ENCODE measurements around the gene GTF2IRD1.
A peak's percentile ranks its signal among the peaks of the same experiment; 100 is the strongest.
"Not testable (repeated sequence)": the region's sequence is repeated elsewhere in the genome, so short reads cannot be mapped to it uniquely, and the experiment has no call there.

Gene GTF2IRD1

DNA sequence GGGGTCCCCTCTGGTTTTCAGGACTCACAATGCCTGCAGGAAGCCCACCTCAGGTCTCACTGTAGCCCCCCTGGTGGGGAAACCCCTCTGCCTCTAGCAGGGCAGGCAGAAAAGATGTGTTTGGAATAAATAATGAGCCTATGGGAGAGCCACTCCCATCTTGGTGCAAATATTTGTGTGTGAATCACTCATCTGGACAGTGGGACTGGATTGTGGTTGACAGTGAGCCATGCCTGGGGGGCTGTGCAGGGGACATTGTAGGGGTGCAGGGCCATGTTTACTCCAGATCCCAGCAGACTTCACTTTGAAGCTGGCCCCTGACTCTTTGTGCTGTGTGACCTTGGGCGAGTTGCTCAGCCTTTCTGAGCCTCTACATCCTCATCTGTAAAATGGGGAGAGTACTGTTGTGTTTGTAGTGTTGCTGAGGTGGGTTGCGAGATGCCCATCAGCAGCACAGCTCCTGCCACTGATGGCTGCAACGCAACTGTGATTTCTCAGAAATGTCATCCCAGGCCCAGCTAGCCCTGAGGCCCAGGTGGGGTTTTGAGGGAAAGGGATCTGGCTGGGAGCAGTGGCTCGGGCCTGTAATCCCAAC, 20.7 kb downstream of the GTF2IRD1 start:
- DNase-seq, result no peak

DNA sequence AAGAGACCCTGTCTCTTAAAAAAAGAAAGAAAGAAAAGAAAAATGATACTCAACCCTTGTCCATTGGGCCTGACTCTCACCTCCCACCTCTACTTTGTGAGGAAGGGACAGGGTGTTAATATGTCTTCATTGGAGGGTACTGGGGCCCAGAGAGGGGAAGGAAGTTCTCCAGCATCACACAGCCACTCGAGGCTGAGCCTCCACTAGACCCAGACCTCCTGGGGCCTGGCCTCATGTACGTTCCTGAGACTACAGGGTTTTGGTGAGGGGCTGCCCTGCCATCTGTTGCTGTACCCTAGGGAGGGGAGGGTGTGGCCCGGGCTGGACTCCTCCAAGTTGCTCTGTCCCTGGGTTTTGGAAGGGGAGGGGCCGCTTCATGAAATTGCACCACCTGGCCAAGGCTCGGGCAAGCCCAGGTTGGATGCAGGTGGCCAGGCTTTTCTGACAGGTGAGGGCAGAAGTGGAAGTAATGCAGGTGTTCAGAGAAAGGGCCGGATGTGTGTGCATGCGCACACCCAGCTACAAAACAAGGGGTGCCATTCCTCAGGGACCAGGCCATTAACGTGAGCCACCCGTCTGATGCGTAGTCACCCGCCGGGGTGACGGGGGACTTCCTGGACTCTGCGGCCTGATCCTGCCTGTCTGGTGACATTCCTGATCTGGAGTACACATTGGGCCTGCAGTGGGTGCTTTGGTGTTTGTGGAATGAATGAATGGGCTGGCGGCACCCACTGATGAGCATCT, 21.7 kb downstream of the GTF2IRD1 start:
- DNase-seq, result no peak

DNA sequence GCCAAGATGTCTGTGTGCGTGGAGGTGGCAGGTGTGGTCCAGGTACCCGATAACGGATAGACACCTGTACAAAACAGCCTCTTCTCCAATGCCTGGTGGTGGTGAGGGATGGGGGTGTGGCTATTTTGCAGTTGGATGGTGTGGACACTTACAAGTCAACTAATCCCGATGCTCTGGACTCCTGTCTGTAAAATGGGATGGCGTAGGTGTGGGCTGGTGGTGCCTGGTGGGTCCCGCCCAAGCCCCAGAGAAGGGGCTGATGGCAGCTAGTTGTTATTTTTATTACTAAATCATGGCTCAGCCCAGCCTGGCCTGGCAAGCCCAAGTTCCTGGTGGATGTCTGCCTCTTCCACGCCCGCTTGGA, 22.3 kb downstream of the GTF2IRD1 start:
- no peak for DNase-seq

- no peak for DNase-seq
These were observed 22.9 kb downstream of the GTF2IRD1 start for GRCh38 chr7:74476626-74477025.

- no peak for DNase-seq
These were observed 25.0 kb downstream of the GTF2IRD1 start for GRCh38 chr7:74478671-74479065.

DNA sequence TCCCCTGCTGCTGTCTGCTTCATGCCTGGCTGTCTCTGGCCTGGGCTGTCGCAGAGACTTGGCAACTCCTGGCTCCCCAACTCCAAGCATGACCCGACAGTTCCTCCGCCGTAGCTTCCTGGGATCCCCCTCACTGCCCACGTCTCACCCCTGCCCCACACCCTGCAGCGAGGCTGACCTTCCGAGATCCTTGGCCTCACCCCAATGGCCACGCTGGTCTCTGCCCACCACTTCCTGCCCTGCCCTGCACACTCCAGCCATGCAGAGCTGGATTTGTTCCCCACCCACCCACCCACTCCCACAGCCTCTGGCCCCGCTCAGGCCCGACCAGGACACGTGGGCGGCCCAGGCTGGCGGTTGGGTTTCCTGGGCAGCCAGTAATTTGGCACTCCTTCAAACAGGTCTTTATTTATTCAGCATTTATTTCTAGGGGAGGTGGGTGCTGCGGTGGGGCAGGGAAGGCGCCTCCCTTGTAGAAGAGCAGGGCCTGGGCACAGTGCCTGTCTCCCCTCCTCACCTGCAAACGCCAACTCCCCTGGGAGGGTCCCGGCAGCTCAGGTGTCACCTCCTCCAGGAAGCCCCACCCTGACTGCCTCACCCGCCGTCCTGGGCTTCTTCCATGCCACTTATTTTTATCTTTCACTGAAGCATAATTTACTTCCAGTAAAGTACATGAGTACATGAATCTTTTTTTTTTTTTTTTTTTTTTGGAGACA, 25.5 kb downstream of the GTF2IRD1 start:
- no peak for DNase-seq

DNA sequence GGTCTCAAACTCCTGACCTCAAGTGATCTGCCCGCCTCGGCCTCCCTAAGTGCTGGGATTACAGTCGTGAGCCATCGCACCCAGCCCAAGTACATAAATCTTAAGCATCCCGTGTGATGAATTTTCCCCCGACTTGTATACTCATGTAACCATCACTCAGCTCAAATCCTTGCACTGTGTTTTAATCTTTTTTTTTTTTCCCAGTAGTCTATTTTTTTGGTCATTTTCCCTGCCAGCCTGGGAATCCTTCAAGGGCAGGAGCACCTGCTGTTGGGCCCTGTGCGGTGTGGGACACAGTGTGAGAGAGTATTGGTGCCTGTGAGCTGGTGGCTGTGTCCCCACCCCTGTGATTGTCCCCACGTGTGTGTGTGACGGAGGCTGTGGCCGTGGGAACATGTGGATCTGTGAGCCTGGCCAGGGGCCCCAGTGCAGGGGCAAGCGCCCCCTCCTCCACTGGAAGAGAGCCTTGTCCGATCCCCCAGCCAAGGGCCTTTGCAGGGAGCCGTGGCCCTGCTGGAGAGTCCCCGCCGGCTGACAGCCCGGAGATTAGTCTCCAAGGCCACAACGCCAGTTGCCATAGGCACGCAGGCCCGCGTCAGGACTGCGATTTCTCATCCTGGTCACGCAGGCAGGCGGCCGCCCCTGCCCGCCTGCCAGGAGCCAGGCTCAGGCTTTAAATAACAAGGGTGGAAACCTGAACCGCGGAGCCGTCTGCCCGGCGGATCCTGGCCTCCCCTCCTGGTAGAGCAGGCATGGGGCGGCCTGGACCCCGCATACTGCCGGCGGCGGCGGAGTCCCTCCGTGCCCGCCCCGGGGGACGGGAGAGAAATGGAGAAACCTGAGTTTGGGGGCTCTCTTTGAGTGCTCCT, 26.5 kb downstream of the GTF2IRD1 start:
- DNase-seq, result no peak

GRCh38 chr7:74480861-74481417, 27.2 kb downstream of the GTF2IRD1 start:
- DNase-seq, result no peak

GRCh38 chr7:74481458-74482196, 27.9 kb downstream of the GTF2IRD1 start:
- DNase-seq, result no peak

DNA sequence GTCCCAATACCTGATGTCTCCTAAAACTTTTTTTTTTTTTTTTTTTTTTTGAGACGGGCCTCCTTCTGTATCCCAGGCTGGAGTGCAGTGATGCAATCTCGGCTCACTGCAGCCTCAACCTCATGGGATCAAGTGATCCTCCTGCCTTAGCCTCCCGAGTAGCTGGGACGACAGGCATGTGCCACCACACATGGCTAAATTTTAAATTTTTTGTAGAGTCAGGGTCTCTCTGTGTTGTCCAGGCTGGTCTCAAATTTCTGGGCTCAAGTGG, 28.4 kb downstream of the GTF2IRD1 start:
- no peak for DNase-seq

- peak in 1 of 2 experiments; percentile 2 for DNase-seq
These were observed 29.1 kb downstream of the GTF2IRD1 start for GRCh38 chr7:74482629-74483401.

- DNase-seq, result no peak
These were observed 30.0 kb downstream of the GTF2IRD1 start for GRCh38 chr7:74483402-74484336.

GRCh38 chr7:74485611-74486010, 31.9 kb downstream of the GTF2IRD1 start:
- DNase-seq, result no peak

DNA sequence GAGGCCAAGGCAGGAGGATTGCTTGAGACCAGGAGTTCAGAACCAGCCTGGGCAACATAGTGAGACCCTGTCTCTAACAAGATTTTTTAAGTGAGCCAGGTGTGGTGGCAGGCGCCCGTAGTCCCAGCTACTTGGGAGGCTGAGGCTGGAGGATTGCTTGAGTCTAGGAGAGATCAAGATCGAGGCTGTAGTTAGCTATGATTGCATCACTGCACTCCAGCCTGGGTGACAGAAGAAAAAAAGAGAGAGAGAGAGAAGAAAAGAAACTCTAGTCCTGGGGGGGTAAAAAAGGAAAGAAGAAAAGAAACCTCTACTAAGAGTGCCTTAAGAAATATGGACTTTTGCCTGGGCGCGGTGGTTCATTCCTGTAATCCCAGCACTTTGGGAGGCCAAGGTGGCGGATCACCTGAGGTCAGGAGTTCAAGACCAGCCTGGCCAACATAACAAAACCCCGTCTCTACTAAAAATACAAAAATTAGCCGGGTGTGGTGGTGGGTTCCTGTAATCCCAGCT, 34.9 kb downstream of the GTF2IRD1 start:
- not testable (repeated sequence) for DNase-seq

DNA sequence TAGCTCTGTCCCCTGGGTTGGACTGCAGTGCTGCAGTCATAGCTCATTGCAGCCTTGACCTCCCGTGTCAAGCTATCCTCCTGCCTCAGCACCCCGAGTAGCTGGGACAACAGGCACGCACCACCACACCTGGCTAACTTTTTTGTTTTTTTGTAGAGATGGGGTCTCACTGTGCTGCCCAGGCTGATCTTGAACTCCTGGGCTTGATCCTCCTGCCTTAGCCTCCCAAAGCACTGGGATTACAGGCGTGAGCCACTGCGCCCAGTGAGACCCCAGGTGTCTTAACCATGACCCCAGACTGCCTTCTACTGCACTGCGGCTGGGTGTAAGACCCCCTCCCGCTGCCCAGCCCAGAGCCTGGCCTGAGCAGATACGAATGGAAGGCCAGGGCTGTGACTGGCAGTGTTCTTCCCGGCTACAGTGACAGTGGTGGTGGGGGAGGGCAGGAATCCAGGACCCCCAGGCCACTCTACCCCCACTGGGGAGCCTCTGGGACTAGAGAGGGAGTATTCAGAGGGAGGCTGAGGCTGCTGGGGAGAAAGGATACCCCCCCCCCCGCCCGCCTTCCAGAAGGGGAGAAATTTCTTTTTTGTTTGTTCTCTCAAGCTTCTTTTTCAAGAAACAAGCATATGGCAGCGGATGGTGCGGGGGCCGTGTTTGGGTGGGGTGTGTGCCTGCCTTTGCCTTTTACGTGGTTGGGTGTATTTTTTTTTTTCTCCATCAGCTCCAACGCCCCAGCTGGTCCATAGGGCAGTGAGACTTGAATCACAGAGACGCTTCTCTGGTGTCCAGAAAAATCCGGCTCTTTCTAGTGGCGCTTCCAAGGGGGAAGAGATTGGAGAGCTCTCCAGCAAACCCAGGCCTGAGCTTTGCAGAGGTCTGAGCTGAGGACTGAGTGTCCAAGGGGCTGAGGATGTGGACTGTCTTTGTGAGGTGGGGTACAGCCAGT, 36.6 kb downstream of the GTF2IRD1 start:
- no peak for DNase-seq

DNA sequence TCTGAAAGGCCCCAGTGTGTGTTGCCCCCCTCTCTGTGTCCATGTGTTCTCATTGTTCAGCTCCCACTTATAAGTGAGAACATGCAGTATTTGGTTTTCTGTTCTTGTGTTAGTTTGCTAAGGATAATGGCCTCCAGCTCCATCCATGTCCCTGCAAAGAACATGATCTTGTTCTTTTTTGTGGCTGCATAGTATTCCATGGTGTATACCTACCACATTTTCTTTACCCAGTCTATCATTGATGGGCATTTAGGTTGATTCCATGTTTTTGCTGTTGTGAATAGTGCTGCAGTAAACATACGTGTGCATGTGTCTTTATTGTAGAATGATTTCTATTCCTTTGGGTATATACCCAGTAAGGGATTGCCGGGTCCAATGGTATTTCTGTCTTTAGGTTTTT, 37.8 kb downstream of the GTF2IRD1 start:
- not testable (repeated sequence) for DNase-seq

DNA sequence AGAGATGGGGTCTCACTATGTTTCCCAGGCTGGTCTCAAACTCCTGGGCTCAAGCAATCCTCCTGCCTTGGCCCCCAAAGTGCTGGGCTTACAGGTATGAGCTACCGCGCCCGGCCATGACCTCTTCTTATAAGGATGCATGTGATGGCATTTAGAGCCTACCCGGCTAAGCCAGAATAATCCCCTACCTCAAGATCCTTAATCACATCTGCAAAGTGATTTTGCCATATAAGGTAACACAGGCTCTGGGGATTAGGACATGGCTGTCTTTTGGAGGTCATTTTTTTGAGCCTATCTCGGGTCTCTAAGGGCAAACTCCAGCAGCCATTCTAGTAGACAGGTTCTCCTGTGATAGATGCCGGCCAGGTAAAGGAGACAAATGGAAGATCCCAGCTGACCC, 39.6 kb downstream of the GTF2IRD1 start:
- no peak for DNase-seq

DNA sequence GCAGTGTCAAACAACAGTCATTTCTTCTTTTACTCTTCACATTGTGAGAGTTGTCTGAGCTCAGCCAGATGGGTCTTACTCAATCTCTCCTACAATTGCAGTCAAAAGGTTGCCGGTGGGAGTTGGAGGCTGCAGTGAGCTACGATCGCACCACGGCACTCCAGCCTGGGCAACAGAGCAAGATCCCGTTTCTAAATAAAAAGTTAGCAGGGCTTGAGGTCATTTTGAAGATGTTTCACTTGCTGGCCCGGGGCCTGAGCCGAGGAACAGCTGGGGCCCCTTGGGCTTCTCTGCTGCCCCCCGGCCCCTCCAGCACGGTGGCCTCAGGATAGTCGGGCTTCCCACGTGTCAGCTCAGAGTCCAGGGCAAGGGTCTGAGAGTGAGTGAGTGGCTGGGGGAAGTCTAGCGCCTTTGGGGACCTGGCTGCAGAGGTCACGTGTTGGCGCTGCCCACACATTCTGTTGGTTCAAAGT, 40.4 kb downstream of the GTF2IRD1 start:
- no peak for DNase-seq

Data from AML-193 (cell line).